Neural cell (in vitro differentiated cells): ENCODE measurements around the gene ZDHHC14. TPM values are rescaled to one million over a fixed set of nuclear protein-coding genes. Genes with fewer than 3 reads are reported as not detected.
A peak's percentile ranks its signal among the peaks of the same experiment; 100 is the strongest.

Experiments used
- H2AFZ ChIP-seq: fragments of 200-600, 300-800 bp; sonication (generic), shearing (Covaris generic); 2 replicates; pipeline ENCODE4 v1.6.0; 2014; ENCODE audit warnings: low read depth, mild to moderate bottlenecking, antibody characterized with exemption, low read length, moderate library complexity
- H3F3A ChIP-seq: fragments of 200-600 bp; shearing (Covaris generic); 2 replicates; pipeline ENCODE4 v1.6.1; 2016; ENCODE audit warnings: mild to moderate bottlenecking, moderate library complexity, mixed read lengths, antibody characterized with exemption, low read length; ENCODE audit not compliant: insufficient read depth, poor library complexity, severe bottlenecking
- H3K27ac ChIP-seq: fragments of 200-600, 300-800 bp; sonication (generic), shearing (Covaris generic); 2 replicates; pipeline ENCODE4 v1.5.1; 2014; ENCODE audit warnings: mild to moderate bottlenecking, low read length, moderate library complexity
- H3K27me3 ChIP-seq: fragments of 300-800, 200-600 bp; sonication (generic), shearing (Covaris generic); 2 replicates; pipeline ENCODE4 v1.6.0; 2014; ENCODE audit warnings: mild to moderate bottlenecking, low read depth, low read length, moderate library complexity; ENCODE audit not compliant: insufficient read depth
- H3K36me3 ChIP-seq: fragments of 300-800, 200-600 bp; sonication (generic), shearing (Covaris generic); 2 replicates; pipeline ENCODE4 v1.5.1; 2014; ENCODE audit warnings: mild to moderate bottlenecking, antibody characterized with exemption, low read length, moderate library complexity; ENCODE audit not compliant: insufficient read depth
- H3K4me2 ChIP-seq: fragments of 300-800, 200-600 bp; sonication (generic), shearing (Covaris generic); 2 replicates; pipeline ENCODE4 v1.6.0; 2014; ENCODE audit warnings: mild to moderate bottlenecking, low read length
- H3K4me3 ChIP-seq: fragments of 300-800, 200-600 bp; sonication (generic), shearing (Covaris generic); 2 replicates; pipeline ENCODE4 v1.5.1; 2014; ENCODE audit warnings: mild to moderate bottlenecking, low read length, moderate library complexity
- H3K79me2 ChIP-seq: fragments of 200-600 bp; shearing (Covaris generic); replicated peaks from 2 replicates; pipeline ENCODE4 v1.6.0; 2014; ENCODE audit warnings: mild to moderate bottlenecking, low read length, moderate library complexity; ENCODE audit not compliant: insufficient read depth
- H3K9ac ChIP-seq: fragments of 300-800, 200-600 bp; sonication (generic), shearing (Covaris generic); 2 replicates; pipeline ENCODE4 v1.6.1; 2016; ENCODE audit warnings: mild to moderate bottlenecking, low read length, mixed read lengths
- H3K9me2 ChIP-seq: fragments of 200-600 bp; shearing (Covaris generic); 2 replicates; pipeline ENCODE4 v1.6.1; 2016; ENCODE audit warnings: mild to moderate bottlenecking, low read length, mixed read lengths; ENCODE audit not compliant: insufficient read depth
- H3K9me3 ChIP-seq: fragments of 200-600, 300-800 bp; sonication (generic), shearing (Covaris generic); 2 replicates; pipeline ENCODE4 v1.6.1; 2016; ENCODE audit warnings: mild to moderate bottlenecking, mixed run types, low read length, moderate library complexity, mixed read lengths
- H4K20me1 ChIP-seq: fragments of 200-600 bp; shearing (Covaris generic); 2 replicates; pipeline ENCODE4 v1.6.1; 2016; ENCODE audit warnings: mild to moderate bottlenecking, mixed run types; ENCODE audit not compliant: insufficient read depth
- CTCF ChIP-seq: fragments of 450-650 bp; IDR thresholded peaks from 2 replicates; pipeline ENCODE4 v1.5.1; 2014; ENCODE audit warnings: antibody characterized with exemption, mild to moderate bottlenecking, moderate library complexity; ENCODE audit not compliant: poor library complexity, severe bottlenecking
- EP300 ChIP-seq: fragments of 450-650 bp; conservative IDR thresholded peaks from 2 replicates; pipeline ENCODE4 v1.6.1; 2014; ENCODE audit warnings: antibody characterized with exemption, mild to moderate bottlenecking, moderate library complexity; ENCODE audit not compliant: poor library complexity, severe bottlenecking
- EZH2 ChIP-seq: fragments of 200-600, 300-800 bp; shearing (Covaris generic), sonication (generic); IDR thresholded peaks from 2 replicates; pipeline ENCODE4 v1.6.1; 2014; ENCODE audit warnings: antibody characterized with exemption, low read length, borderline replicate concordance, mild to moderate bottlenecking; ENCODE audit not compliant: insufficient read depth, poor library complexity, severe bottlenecking
- MXI1 ChIP-seq: fragments of 450-650 bp; conservative IDR thresholded peaks from 2 replicates; pipeline ENCODE4 v1.6.1; 2014; ENCODE audit warnings: antibody characterized with exemption, mild to moderate bottlenecking; ENCODE audit not compliant: poor library complexity, severe bottlenecking
- POLR2AphosphoS5 ChIP-seq: IDR thresholded peaks from 2 replicates; pipeline ENCODE4 v1.6.1; 2012
- RAD21 ChIP-seq: fragments of 450-650 bp; conservative IDR thresholded peaks from 2 replicates; pipeline ENCODE4 v1.6.1; 2014; ENCODE audit warnings: antibody characterized with exemption, mild to moderate bottlenecking, moderate library complexity
- REST ChIP-seq: IDR thresholded peaks from 2 replicates; pipeline ENCODE4 v1.6.1; 2012; ENCODE audit warnings: borderline replicate concordance
- SMC3 ChIP-seq: fragments of 450-650 bp; conservative IDR thresholded peaks from 2 replicates; pipeline ENCODE4 v1.6.1; 2014; ENCODE audit warnings: antibody characterized with exemption, mild to moderate bottlenecking, moderate library complexity; ENCODE audit not compliant: poor library complexity
- TAF1 ChIP-seq: IDR thresholded peaks from 2 replicates; pipeline ENCODE4 v1.6.1; 2012; ENCODE audit warnings: low read depth
- polyA minus RNA-seq: library from RNA; depleted of rRNA, polyadenylated mRNA; stranded (reverse); fragments of >200 nt; gene quantifications from 2 replicates; pipeline ENCODE4 v1.2.3, GENCODE V29; 2014
- polyA plus RNA-seq: library from polyadenylated mRNA; depleted of rRNA; stranded (reverse); fragments of >200 nt; gene quantifications from 2 replicates; pipeline ENCODE4 v1.2.3, GENCODE V29; 2014

ZDHHC14 gene
- polyA plus RNA-seq (4.1 and 7.9 TPM in 2 replicates), polyA minus RNA-seq (5.9 and 7.8 TPM in 2 replicates)

- H3K4me2 ChIP-seq, result peak within 1 kb of the TSS; percentile 52
- H3F3A ChIP-seq, result no peaks in the 10 kb centered on the region
- H3K36me3 ChIP-seq, result no peaks in the 10 kb centered on the region
- no peaks in the 10 kb centered on the region for H3K9me3 ChIP-seq
- peak within 1 kb of the TSS; percentile 94 for H2AFZ ChIP-seq
- H3K9ac ChIP-seq, result peak within 1 kb of the TSS; percentile 87
- H3K9me2 ChIP-seq, result no peaks in the 10 kb centered on the region
- TF ChIP-seq EZH2, result no peak
- peak; percentile 39 for TF ChIP-seq SMC3
- TF ChIP-seq TAF1, result peak; percentile 58
- peak; percentile 43 for TF ChIP-seq RAD21
- TF ChIP-seq POLR2AphosphoS5, result peak; percentile 55
- no peaks in the 10 kb centered on the region for H4K20me1 ChIP-seq
- peak within 1 kb of the TSS; percentile 86 for H3K27ac ChIP-seq
- peaks cover 5% of the 10 kb centered on the region for H3K27me3 ChIP-seq
- H3K79me2 ChIP-seq, result no peaks in the 10 kb centered on the region
- peak within 1 kb of the TSS; percentile 95 for H3K4me3 ChIP-seq
Observed at GRCh38 chr6:157380779-157381561, at the start of gene ZDHHC14. Gene ZDHHC14, plus strand, starts transcription at chr6:157381190.

GRCh38 chr6:157332813-157333212, 48.2 kb upstream of the ZDHHC14 start:
- H3K27ac ChIP-seq, result no peak overlapping the region
- no peaks in the 10 kb centered on the region for H3K36me3 ChIP-seq

GRCh38 chr6:157333537-157333936, 47.5 kb upstream of the ZDHHC14 start:
- no peaks in the 10 kb centered on the region for H3K9me2 ChIP-seq
- no peak overlapping the region for H3K4me2 ChIP-seq
- H3K36me3 ChIP-seq, result no peaks in the 10 kb centered on the region
- H3K9ac ChIP-seq, result no peak overlapping the region
- no peaks in the 10 kb centered on the region for H4K20me1 ChIP-seq
- no peak overlapping the region for H3K27ac ChIP-seq
- H3K27me3 ChIP-seq, result no peaks in the 10 kb centered on the region
- no peaks in the 10 kb centered on the region for H3K79me2 ChIP-seq
- no peak for TF ChIP-seq RAD21
- no peak for TF ChIP-seq CTCF
- TF ChIP-seq EZH2, result no peak
- TF ChIP-seq POLR2AphosphoS5, result no peak
- no peak for TF ChIP-seq MXI1
- TF ChIP-seq REST, result no peak
- TF ChIP-seq TAF1, result no peak
- no peak for TF ChIP-seq EP300
- TF ChIP-seq SMC3, result no peak
- no peak overlapping the region for H2AFZ ChIP-seq
- H3K9me3 ChIP-seq, result no peaks in the 10 kb centered on the region
- H3K4me3 ChIP-seq, result no peak overlapping the region
- H3F3A ChIP-seq, result no peaks in the 10 kb centered on the region

More at GRCh38 chr6:157332813-157333212, 48.2 kb upstream of the ZDHHC14 start:
- H3K27me3 ChIP-seq, result no peaks in the 10 kb centered on the region
- no peaks in the 10 kb centered on the region for H3F3A ChIP-seq
- no peak overlapping the region for H3K4me3 ChIP-seq
- H3K9me2 ChIP-seq, result no peaks in the 10 kb centered on the region
- H3K9me3 ChIP-seq, result no peaks in the 10 kb centered on the region
- TF ChIP-seq MXI1 (no peak), POLR2AphosphoS5 (no peak), RAD21 (no peak), CTCF (no peak), SMC3 (no peak), EP300 (no peak)
- no peak overlapping the region for H3K4me2 ChIP-seq
- no peaks in the 10 kb centered on the region for H4K20me1 ChIP-seq
- H3K9ac ChIP-seq, result no peak overlapping the region
- no peak overlapping the region for H2AFZ ChIP-seq
- H3K79me2 ChIP-seq, result no peaks in the 10 kb centered on the region
